Mesendoderm (in vitro differentiated cells): ENCODE data around the gene NEGR1.

ENCODE experiments used
- DNase-seq: peaks from one replicate; pipeline ENCODE4 v3.0.0; 2013
- H2AK5ac ChIP-seq: 2 replicates; pipeline ENCODE4 v1.6.1; 2013; ENCODE audit warnings: low read length, inconsistent platforms
- H2BK120ac ChIP-seq: 2 replicates; pipeline ENCODE4 v1.6.1; 2013; ENCODE audit warnings: low read depth, mild to moderate bottlenecking, low read length, moderate library complexity, mixed read lengths
- H2BK15ac ChIP-seq: replicated peaks from 2 replicates; pipeline ENCODE4 v1.6.1; 2013; ENCODE audit warnings: low read depth, mild to moderate bottlenecking, moderate library complexity
- H2BK5ac ChIP-seq: 2 replicates; pipeline ENCODE4 v1.6.1; 2013; ENCODE audit warnings: low read length, inconsistent platforms
- H3K18ac ChIP-seq: 2 replicates; pipeline ENCODE4 v1.6.1; 2013; ENCODE audit warnings: mild to moderate bottlenecking, low read length, mixed read lengths
- H3K23ac ChIP-seq: one replicate; pipeline ENCODE4 v1.6.1; 2013; ENCODE audit warnings: low read length
- H3K27ac ChIP-seq: 2 replicates; pipeline ENCODE4 v1.5.1; 2013; ENCODE audit warnings: low read depth, mild to moderate bottlenecking, inconsistent platforms, low read length, moderate library complexity
- H3K27me3 ChIP-seq: 2 replicates; pipeline ENCODE4 v1.6.1; 2013; ENCODE audit warnings: low read length, control low read depth, mild to moderate bottlenecking, inconsistent platforms; ENCODE audit not compliant: insufficient read depth, poor library complexity
- H3K36me3 ChIP-seq: 2 replicates; pipeline ENCODE4 v1.6.1; 2013; ENCODE audit warnings: low read length, inconsistent platforms; ENCODE audit not compliant: control insufficient read depth, insufficient read depth
- H3K4ac ChIP-seq: one replicate; pipeline ENCODE4 v1.6.1; 2013; ENCODE audit warnings: low read depth, mild to moderate bottlenecking, low read length, moderate library complexity
- H3K4me1 ChIP-seq: 2 replicates; pipeline ENCODE4 v1.6.1; 2013; ENCODE audit warnings: low read depth, low read length, inconsistent platforms; ENCODE audit not compliant: control insufficient read depth
- H3K4me2 ChIP-seq: 2 replicates; pipeline ENCODE4 v1.6.1; 2013; ENCODE audit warnings: low read length
- H3K4me3 ChIP-seq: 2 replicates; pipeline ENCODE4 v1.5.1; 2013; ENCODE audit warnings: mild to moderate bottlenecking, low read length
- H3K56ac ChIP-seq: one replicate; pipeline ENCODE4 v1.6.1; 2013; ENCODE audit warnings: low read length
- H3K79me1 ChIP-seq: 2 replicates; pipeline ENCODE4 v1.6.1; 2013; ENCODE audit warnings: low read length, inconsistent platforms
- H3K79me2 ChIP-seq: 2 replicates; pipeline ENCODE4 v1.6.1; 2013; ENCODE audit warnings: mild to moderate bottlenecking, low read length; ENCODE audit not compliant: control insufficient read depth, insufficient read depth
- H3K9ac ChIP-seq: 2 replicates; pipeline ENCODE4 v1.6.1; 2013; ENCODE audit warnings: low read length, inconsistent platforms
- H4K5ac ChIP-seq: one replicate; pipeline ENCODE4 v1.6.1; 2013; ENCODE audit warnings: low read length
- H4K8ac ChIP-seq: one replicate; pipeline ENCODE4 v1.6.1; 2013; ENCODE audit warnings: low read depth, mild to moderate bottlenecking, control low read depth, low read length, moderate library complexity
- WGBS: extraction: QIAGEN DNeasy Blood & Tissue Kit; methylation state at CpG from one replicate; pipeline ENCODE4 v1.1.7; 2013; ENCODE audit warnings: low lambda C conversion rate, missing lambda C conversion rate; ENCODE audit not compliant: insufficient coverage; ENCODE audit errors: extremely low coverage; 5-methylcytosine and 5-hydroxymethylcytosine counted together

The NEGR1 gene

GRCh38 chr1:72051538-72051937, 230.8 kb downstream of the NEGR1 start:
- no CpG with 5 or more reads among the region's 2 CpGs for WGBS
- no peak overlapping the region for H2AK5ac ChIP-seq
- no peak overlapping the region for H3K23ac ChIP-seq
- no peaks in the 10 kb centered on the region for H3K27me3 ChIP-seq
- H3K4ac ChIP-seq, result no peak overlapping the region
- no peak overlapping the region for H4K5ac ChIP-seq
- H2BK5ac ChIP-seq, result no peak overlapping the region
- H3K4me2 ChIP-seq, result no peak overlapping the region
- no peak overlapping the region for H3K18ac ChIP-seq
- no peaks in the 10 kb centered on the region for H3K79me2 ChIP-seq
- no peak for DNase-seq
- H3K4me1 ChIP-seq, result no peaks in the 10 kb centered on the region
- no peak overlapping the region for H2BK120ac ChIP-seq
- no peaks in the 10 kb centered on the region for H3K79me1 ChIP-seq
- H3K9ac ChIP-seq, result no peak overlapping the region
- no peak overlapping the region for H3K4me3 ChIP-seq
- no peak overlapping the region for H3K27ac ChIP-seq
- no peak overlapping the region for H3K56ac ChIP-seq
- H3K36me3 ChIP-seq, result no peaks in the 10 kb centered on the region
- H2BK15ac ChIP-seq, result no peak overlapping the region
- H4K8ac ChIP-seq, result no peak overlapping the region

GRCh38 chr1:72050551-72050950, 231.8 kb downstream of the NEGR1 start:
- Histone ChIP-seq H3K36me3 (no peaks in the 10 kb centered on the region), H3K27ac (no peak overlapping the region), H3K56ac (no peak overlapping the region), H3K79me2 (no peaks in the 10 kb centered on the region), H2BK15ac (no peak overlapping the region), H4K5ac (no peak overlapping the region), H2BK5ac (no peak overlapping the region), H3K4ac (no peak overlapping the region), H3K79me1 (no peaks in the 10 kb centered on the region), H4K8ac (no peak overlapping the region), H2AK5ac (no peak overlapping the region), H3K4me1 (no peaks in the 10 kb centered on the region), H3K4me3 (no peak overlapping the region), H2BK120ac (no peak overlapping the region), H3K23ac (no peak overlapping the region), H3K4me2 (no peak overlapping the region), H3K18ac (no peak overlapping the region), H3K27me3 (no peaks in the 10 kb centered on the region), H3K9ac (no peak overlapping the region)
- DNase-seq, result no peak

DNA sequence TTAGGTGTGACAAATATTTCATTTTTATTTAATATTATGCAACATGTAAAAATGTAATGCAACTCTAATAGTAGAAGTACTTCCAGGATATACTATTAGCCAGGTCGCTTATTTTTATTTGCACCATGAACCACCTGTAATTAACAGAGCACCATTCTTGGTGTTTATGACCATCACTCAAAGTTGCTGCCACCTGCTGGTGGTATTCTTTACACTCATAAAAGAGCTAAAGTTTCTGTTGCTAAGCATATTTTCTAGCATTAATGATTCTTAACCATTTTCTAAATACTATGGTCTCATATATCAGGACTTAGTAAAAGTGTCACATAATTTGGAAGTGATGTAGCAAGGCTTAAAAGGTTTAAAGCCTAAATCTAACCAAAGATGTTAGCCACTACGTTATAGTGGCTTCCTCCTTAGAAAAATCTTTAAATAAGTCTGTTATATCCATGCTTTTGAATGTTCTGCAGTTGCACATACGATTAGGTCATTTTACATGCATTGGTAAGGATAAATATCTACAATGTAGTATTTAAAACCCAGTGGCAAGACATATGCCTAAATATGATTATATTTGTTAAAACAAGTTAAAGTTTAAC, 244.5 kb downstream of the NEGR1 start:
- no peak overlapping the region for H2BK120ac ChIP-seq
- H3K79me1 ChIP-seq, result no peaks in the 10 kb centered on the region
- H4K5ac ChIP-seq, result no peak overlapping the region
- H3K56ac ChIP-seq, result no peak overlapping the region
- DNase-seq, result peak; percentile 47
- H3K4ac ChIP-seq, result no peak overlapping the region
- no peaks in the 10 kb centered on the region for H3K4me1 ChIP-seq
- H3K4me2 ChIP-seq, result no peak overlapping the region
- no peak overlapping the region for H3K4me3 ChIP-seq
- no peaks in the 10 kb centered on the region for H3K36me3 ChIP-seq
- no peak overlapping the region for H2AK5ac ChIP-seq
- H3K27me3 ChIP-seq, result no peaks in the 10 kb centered on the region
- H3K23ac ChIP-seq, result no peak overlapping the region
- no peak overlapping the region for H2BK15ac ChIP-seq
- H2BK5ac ChIP-seq, result no peak overlapping the region
- H3K9ac ChIP-seq, result no peak overlapping the region
- H4K8ac ChIP-seq, result no peak overlapping the region
- H3K79me2 ChIP-seq, result no peaks in the 10 kb centered on the region
- no peak overlapping the region for H3K27ac ChIP-seq
- H3K18ac ChIP-seq, result no peak overlapping the region
- no CpG with 5 or more reads among the region's 3 CpGs for WGBS

DNA sequence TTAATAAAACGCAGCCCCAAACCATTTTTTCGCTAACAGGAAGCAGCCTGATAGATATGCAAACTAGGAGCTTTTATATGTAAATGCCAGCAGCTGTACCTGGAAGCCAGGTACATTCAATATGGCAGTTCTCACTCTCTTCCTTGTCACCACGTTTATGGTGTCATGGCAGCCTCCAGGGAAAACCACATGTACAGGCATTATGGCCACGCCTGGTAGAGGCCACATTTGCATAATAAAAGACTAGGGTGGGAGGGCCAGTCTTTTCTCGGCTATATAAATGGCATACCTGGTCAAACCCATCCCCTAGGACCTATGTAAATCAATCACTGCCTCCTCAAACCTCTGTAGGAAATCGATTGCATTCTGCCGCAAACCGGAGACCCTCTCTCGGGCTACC, 247.5 kb downstream of the NEGR1 start:
- H4K5ac ChIP-seq, result no peak overlapping the region
- H3K27me3 ChIP-seq, result no peaks in the 10 kb centered on the region
- no peak overlapping the region for H3K56ac ChIP-seq
- H3K9ac ChIP-seq, result no peak overlapping the region
- no peak overlapping the region for H3K27ac ChIP-seq
- H2BK120ac ChIP-seq, result no peak overlapping the region
- no peak overlapping the region for H2AK5ac ChIP-seq
- no peak overlapping the region for H3K4ac ChIP-seq
- DNase-seq, result peak; percentile 5
- no peaks in the 10 kb centered on the region for H3K79me2 ChIP-seq
- no peak overlapping the region for H2BK15ac ChIP-seq
- H4K8ac ChIP-seq, result no peak overlapping the region
- H3K4me2 ChIP-seq, result no peak overlapping the region
- no peak overlapping the region for H3K18ac ChIP-seq
- H2BK5ac ChIP-seq, result no peak overlapping the region
- no CpG with 5 or more reads among the region's 9 CpGs for WGBS
- H3K36me3 ChIP-seq, result no peaks in the 10 kb centered on the region
- no peaks in the 10 kb centered on the region for H3K79me1 ChIP-seq
- no peak overlapping the region for H3K4me3 ChIP-seq
- H3K23ac ChIP-seq, result no peak overlapping the region
- H3K4me1 ChIP-seq, result no peaks in the 10 kb centered on the region

DNA sequence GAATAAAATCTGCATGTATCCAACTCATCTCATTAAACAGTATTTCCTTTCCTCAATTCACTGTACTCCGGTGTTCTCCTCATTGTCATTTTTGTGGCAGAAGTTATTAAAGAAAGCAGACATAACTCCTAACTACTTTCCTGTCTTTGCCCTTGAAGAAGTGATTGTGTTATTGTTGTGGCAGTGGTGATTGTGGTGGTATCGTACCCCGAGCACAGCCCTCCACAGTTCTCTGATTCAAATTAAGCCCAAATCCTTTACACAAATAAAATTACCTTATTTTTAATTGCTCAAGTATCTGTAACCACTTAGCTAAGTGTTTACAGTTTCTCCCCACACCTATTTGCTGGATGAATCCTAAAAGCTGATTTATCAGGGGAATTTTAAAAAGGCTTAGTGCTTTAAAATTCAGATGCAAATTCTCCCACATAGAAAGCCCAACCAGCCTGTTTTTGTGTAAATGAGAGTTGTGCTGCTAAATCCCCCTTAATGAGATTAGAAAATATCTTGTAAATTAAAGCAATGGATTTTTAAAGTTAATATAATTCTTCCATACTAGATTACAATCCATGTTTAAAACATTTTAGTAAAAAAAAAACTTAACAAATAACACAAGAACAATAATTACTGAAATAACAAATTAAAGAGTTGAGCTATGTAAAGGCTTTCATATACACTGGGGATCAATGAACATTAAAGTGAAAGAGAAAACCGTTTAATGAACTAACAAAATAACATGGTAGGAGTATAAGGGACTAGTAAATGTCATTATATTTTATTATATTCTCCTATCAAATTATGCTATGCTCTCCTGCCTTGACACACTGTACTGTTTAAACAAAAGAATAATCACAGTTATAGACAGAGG, 259.0 kb downstream of the NEGR1 start:
- no CpG with 5 or more reads among the region's 4 CpGs for WGBS
- Histone ChIP-seq H2BK5ac (no peak overlapping the region), H3K4me2 (no peak overlapping the region), H2AK5ac (no peak overlapping the region), H3K27me3 (no peaks in the 10 kb centered on the region), H3K56ac (no peak overlapping the region), H3K4ac (no peak overlapping the region), H3K27ac (no peak overlapping the region), H3K36me3 (no peaks in the 10 kb centered on the region), H3K4me3 (no peak overlapping the region), H2BK15ac (no peak overlapping the region), H3K79me1 (no peaks in the 10 kb centered on the region), H3K9ac (no peak overlapping the region), H4K8ac (no peak overlapping the region), H3K18ac (no peak overlapping the region), H3K4me1 (no peaks in the 10 kb centered on the region), H3K79me2 (no peaks in the 10 kb centered on the region), H4K5ac (no peak overlapping the region), H3K23ac (no peak overlapping the region), H2BK120ac (no peak overlapping the region)
- DNase-seq, result peak; percentile 25
